IPS-20b (cell line): ENCODE data around the gene CAPN8.

Experiments
- H3K27ac ChIP-seq: one replicate; pipeline ENCODE4 v1.5.1; 2013; ENCODE audit warnings: low read length
- H3K27me3 ChIP-seq: 2 replicates; pipeline ENCODE4 v1.6.1; 2013; ENCODE audit warnings: mild to moderate bottlenecking, low read length, inconsistent platforms; ENCODE audit not compliant: insufficient read depth
- H3K36me3 ChIP-seq: 2 replicates; pipeline ENCODE4 v1.6.1; 2013; ENCODE audit warnings: low read depth, mild to moderate bottlenecking, inconsistent platforms, low read length, moderate library complexity; ENCODE audit not compliant: insufficient read depth
- H3K4me1 ChIP-seq: 2 replicates; pipeline ENCODE4 v1.6.1; 2013; ENCODE audit warnings: mild to moderate bottlenecking, control low read depth, inconsistent platforms, low read length, moderate library complexity; ENCODE audit not compliant: insufficient read depth
- H3K4me3 ChIP-seq: 2 replicates; pipeline ENCODE4 v1.5.1; 2013; ENCODE audit warnings: mild to moderate bottlenecking, low read length, inconsistent platforms
- H3K9ac ChIP-seq: 2 replicates; pipeline ENCODE4 v1.6.1; 2013; ENCODE audit warnings: low read depth, mild to moderate bottlenecking, inconsistent platforms, low read length, moderate library complexity
- H3K9me3 ChIP-seq: 2 replicates; pipeline ENCODE4 v1.6.1; 2013; ENCODE audit warnings: mild to moderate bottlenecking, low read depth, low read length, inconsistent platforms; ENCODE audit not compliant: insufficient read depth

Gene CAPN8

GRCh38 chr1:223557130-223557475, 108.4 kb downstream of the CAPN8 start:
- Histone ChIP-seq H3K9me3 (no peaks in the 10 kb centered on the region), H3K4me1 (no peaks in the 10 kb centered on the region), H3K4me3 (no peak overlapping the region), H3K27ac (no peak overlapping the region), H3K27me3 (no peaks in the 10 kb centered on the region), H3K9ac (no peak overlapping the region), H3K36me3 (no peaks in the 10 kb centered on the region)

- Histone ChIP-seq H3K36me3 (no peaks in the 10 kb centered on the region), H3K9ac (no peak overlapping the region), H3K27me3 (no peaks in the 10 kb centered on the region), H3K27ac (no peak overlapping the region), H3K9me3 (no peaks in the 10 kb centered on the region), H3K4me1 (no peaks in the 10 kb centered on the region), H3K4me3 (no peak overlapping the region)
Observed at GRCh38 chr1:223556414-223557129, 108.9 kb downstream of the CAPN8 start.

GRCh38 chr1:223553957-223554356, 111.5 kb downstream of the CAPN8 start:
- Histone ChIP-seq H3K36me3 (no peaks in the 10 kb centered on the region), H3K4me1 (no peaks in the 10 kb centered on the region), H3K9ac (no peak overlapping the region), H3K4me3 (no peak overlapping the region), H3K27ac (no peak overlapping the region), H3K9me3 (no peaks in the 10 kb centered on the region), H3K27me3 (no peaks in the 10 kb centered on the region; the same call in 1 of the 2 replicates)

- Histone ChIP-seq H3K9me3 (no peaks in the 10 kb centered on the region), H3K27me3 (no peaks in the 10 kb centered on the region; the same call in 1 of the 2 replicates), H3K4me3 (no peak overlapping the region), H3K9ac (no peak overlapping the region), H3K36me3 (no peaks in the 10 kb centered on the region), H3K27ac (no peak overlapping the region), H3K4me1 (no peaks in the 10 kb centered on the region)
Observed at GRCh38 chr1:223551610-223552009, 113.9 kb downstream of the CAPN8 start.

GRCh38 chr1:223549740-223550139, 115.8 kb downstream of the CAPN8 start:
- Histone ChIP-seq H3K9ac (no peak overlapping the region), H3K27me3 (no peaks in the 10 kb centered on the region; the same call in 1 of the 2 replicates), H3K4me1 (no peaks in the 10 kb centered on the region), H3K9me3 (no peaks in the 10 kb centered on the region), H3K4me3 (no peak overlapping the region), H3K36me3 (no peaks in the 10 kb centered on the region), H3K27ac (no peak overlapping the region)

GRCh38 chr1:223547316-223548114, 118.0 kb downstream of the CAPN8 start:
- Histone ChIP-seq H3K36me3 (no peaks in the 10 kb centered on the region), H3K4me1 (no peaks in the 10 kb centered on the region), H3K27ac (no peak overlapping the region), H3K27me3 (no peaks in the 10 kb centered on the region; the same call in 1 of the 2 replicates), H3K4me3 (no peak overlapping the region), H3K9me3 (no peaks in the 10 kb centered on the region), H3K9ac (no peak overlapping the region)

- no peaks in the 10 kb centered on the region for H3K27me3 ChIP-seq
- H3K27ac ChIP-seq = no peak overlapping the region
- no peaks in the 10 kb centered on the region for H3K36me3 ChIP-seq
- no peak overlapping the region for H3K4me3 ChIP-seq
- no peak overlapping the region for H3K9ac ChIP-seq
- no peaks in the 10 kb centered on the region for H3K4me1 ChIP-seq
- H3K9me3 ChIP-seq = no peaks in the 10 kb centered on the region
Observed at GRCh38 chr1:223545343-223545742, 120.2 kb downstream of the CAPN8 start.

GRCh38 chr1:223543560-223543959, 121.9 kb downstream of the CAPN8 start:
- no peaks in the 10 kb centered on the region for H3K9me3 ChIP-seq
- no peak overlapping the region for H3K9ac ChIP-seq
- no peaks in the 10 kb centered on the region for H3K36me3 ChIP-seq
- no peaks in the 10 kb centered on the region for H3K4me1 ChIP-seq
- H3K27me3 ChIP-seq = no peaks in the 10 kb centered on the region
- H3K27ac ChIP-seq = no peak overlapping the region
- no peak overlapping the region for H3K4me3 ChIP-seq

GRCh38 chr1:223542831-223543230, 122.7 kb downstream of the CAPN8 start:
- no peaks in the 10 kb centered on the region for H3K27me3 ChIP-seq
- no peak overlapping the region for H3K9ac ChIP-seq
- H3K4me1 ChIP-seq = no peaks in the 10 kb centered on the region
- no peaks in the 10 kb centered on the region for H3K9me3 ChIP-seq
- H3K27ac ChIP-seq = no peak overlapping the region
- H3K4me3 ChIP-seq = no peak overlapping the region
- no peaks in the 10 kb centered on the region for H3K36me3 ChIP-seq

GRCh38 chr1:223540485-223541106, 124.9 kb downstream of the CAPN8 start:
- Histone ChIP-seq H3K27me3 (no peaks in the 10 kb centered on the region), H3K9ac (no peak overlapping the region), H3K4me1 (no peaks in the 10 kb centered on the region), H3K27ac (no peak overlapping the region), H3K4me3 (no peak overlapping the region), H3K36me3 (no peaks in the 10 kb centered on the region), H3K9me3 (no peaks in the 10 kb centered on the region)

- Histone ChIP-seq H3K27me3 (no peaks in the 10 kb centered on the region), H3K4me1 (no peaks in the 10 kb centered on the region), H3K27ac (no peak overlapping the region), H3K4me3 (no peak overlapping the region), H3K9ac (no peak overlapping the region), H3K9me3 (no peaks in the 10 kb centered on the region), H3K36me3 (no peaks in the 10 kb centered on the region)
Observed at GRCh38 chr1:223539750-223540149, 125.8 kb downstream of the CAPN8 start.

- no peak overlapping the region for H3K9ac ChIP-seq
- H3K4me1 ChIP-seq = no peaks in the 10 kb centered on the region
- no peaks in the 10 kb centered on the region for H3K27me3 ChIP-seq
- H3K36me3 ChIP-seq = no peaks in the 10 kb centered on the region
- H3K4me3 ChIP-seq = no peak overlapping the region
- H3K9me3 ChIP-seq = no peaks in the 10 kb centered on the region
- no peak overlapping the region for H3K27ac ChIP-seq
Observed at GRCh38 chr1:223538981-223539380, 126.5 kb downstream of the CAPN8 start.
